ENCODE measurements around the gene ATP9B.
"Not testable (repeated sequence)": the region's sequence is repeated elsewhere in the genome, so short reads cannot be mapped to it uniquely, and the experiment has no call there.

Gene ATP9B

DNA sequence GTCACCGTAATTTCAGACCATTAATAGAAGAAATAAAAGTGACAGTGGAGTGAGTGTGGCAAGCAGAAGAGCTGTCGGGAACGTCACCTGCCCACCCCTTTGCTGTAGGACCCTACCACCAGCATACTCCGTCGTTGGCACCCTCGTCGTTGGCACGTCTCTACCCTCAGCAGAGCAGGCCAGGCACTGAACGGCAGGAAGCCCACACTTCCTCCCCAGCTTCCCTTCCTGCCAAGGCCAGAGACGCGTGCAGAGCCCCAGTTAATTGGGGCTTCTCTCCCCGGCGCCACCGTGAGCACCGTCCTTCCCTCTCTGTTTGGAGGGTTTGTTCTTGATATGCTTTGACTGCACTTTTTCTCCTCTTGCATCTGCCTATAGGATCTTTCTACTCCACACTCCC is 299.5 kb downstream of the ATP9B start:
- DNase-seq, result no peak

DNA sequence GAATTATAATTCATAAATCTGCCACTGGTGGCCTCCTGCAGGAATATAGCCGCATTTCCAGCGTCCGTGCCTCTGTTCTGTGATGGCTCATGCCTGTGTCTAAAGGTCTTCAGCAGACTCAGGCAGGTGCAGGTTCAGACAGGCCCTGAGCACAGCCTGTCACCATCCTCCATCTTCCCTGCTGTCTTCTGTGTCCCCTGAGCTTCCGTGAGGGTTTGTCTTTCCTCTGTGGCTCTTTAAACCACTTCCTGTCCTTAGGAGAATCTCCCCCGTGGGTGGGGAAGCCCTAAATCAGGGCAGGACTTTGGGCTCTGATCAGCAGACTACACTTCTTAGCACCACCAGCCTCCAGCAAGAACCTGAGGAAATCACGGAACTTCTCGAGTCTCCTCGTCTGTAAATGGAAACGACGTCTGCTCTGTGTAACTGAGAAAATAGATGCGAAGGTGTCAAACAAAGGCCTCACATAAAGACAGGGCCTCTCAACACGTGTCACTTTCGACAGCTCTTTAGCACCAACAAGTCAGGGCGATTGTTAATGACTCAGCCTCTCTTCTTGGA is 302.4 kb downstream of the ATP9B start:
- DNase-seq, result no peak

DNA sequence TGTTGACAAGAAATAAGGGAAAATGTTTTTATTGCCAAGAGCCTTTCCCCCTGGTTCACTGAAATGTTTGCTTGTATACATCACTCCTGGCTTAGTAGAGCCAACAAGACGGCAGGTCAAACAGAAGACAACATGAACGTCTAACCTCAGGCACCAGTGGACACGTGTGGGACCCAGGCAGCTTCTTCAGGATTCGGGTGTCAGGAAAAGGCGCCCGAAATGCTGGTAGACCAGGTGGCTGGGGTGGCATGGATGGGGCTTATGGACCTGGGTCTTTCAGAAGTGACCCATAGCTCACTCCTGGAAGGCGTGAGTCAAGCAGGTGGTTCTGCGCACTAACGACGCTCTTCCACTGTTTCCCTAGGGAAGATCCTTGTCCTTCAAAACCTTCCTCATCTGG is 303.3 kb downstream of the ATP9B start:
- DNase-seq, result no peak

DNA sequence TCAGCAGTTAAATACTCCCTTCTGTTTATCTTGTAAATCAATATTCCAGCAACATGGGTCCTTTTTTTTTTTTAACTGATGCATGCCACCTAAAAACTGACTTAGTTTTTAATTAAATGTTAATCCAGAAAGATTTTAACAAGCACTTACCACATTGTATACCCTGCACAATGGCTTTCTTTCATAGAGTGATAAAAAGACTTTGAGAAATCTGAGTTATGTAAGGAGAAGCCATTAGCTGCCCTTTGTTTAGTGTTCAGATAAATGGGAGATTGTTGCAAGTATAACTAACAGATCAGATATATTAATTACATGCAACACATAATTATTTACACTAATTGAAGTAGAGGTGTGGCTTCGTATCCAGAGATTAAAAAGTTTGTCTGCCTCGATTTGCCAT is 303.8 kb downstream of the ATP9B start:
- DNase-seq, result no peak

DNA sequence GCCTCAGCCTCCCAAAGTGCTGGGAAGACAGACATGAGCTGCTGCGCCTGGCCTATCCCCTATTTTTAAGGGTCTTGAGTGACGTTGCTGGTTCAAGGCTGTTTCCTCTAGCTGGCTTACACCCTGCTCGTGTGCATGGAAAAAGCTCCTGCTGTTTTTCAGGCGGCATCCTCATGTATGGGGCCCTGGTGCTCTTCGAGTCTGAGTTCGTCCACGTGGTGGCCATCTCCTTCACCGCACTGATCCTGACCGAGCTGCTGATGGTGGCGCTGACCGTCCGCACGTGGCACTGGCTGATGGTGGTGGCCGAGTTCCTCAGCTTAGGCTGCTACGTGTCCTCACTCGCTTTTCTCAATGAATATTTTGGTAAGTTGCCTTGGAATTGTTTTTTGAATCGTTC is 304.5 kb downstream of the ATP9B start:
- DNase-seq, result no peak

DNA sequence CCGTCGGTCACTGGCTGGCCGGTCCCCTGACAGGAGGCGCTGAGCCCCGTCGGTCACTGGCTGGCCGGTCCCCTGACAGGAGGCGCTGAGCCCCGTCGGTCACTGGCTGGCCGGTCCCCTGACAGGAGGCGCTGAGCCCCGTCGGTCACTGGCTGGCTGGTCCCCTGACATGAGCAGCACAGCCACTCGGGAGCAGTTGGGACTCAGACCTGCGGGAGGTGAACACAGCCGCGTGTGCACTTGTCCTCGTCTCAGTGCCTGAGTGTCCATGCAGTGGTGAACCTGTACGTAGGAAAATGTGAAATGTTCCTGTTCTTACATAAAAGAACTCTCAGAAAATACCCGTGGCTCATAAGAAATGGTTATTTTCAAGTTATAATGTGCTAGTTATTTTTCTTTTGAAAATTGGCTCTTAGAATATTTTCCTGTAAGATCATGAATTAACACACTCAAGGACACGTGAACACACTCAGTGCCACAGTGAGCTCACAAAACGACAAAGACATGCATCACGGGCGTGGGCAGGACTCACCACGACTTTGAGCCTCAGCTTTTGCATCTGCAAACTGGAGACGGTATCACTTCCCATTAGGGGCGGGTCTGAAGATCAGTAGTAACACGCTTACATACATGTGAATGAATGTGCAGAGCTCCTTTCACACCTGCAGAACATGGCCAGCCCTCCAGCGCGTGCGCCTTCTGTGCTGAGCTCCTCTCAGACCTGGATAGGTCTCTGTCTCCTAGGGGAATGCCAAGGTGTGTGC is 305.4 kb downstream of the ATP9B start:
- no peak for DNase-seq

DNA sequence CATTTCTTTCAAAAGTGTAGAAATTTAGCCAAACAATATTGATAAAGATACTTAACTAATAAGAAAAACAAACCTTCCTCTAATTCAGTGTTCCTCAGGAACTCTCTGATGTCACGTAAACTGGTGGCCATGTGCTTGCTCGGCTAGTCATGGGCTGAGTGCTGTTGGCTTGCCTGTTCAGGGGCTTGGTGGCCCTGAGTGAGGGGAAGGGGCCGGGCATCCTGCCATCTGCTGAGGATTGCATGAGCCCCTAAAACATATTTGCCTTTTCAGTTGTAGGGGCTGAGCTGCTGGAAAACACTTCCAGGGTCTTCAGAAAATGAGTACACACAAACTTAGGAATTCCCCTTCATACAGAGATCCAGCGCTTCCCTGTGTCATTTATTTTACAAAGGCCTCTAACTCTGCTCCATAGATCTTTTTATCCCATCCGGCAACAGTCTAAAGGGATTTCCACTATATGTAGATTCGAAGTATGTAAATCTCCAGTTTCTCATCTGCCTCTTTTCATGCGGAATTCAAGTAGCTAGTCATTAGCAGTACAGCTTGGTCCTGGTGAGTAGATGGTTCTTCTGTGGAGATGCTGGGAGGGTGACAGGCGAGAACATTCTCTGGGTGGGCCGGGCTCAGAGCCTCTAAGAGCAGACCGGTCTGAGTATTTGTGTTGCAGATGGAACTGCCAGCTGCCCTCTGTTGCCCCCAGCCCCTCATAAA is 306.4 kb downstream of the ATP9B start:
- no peak for DNase-seq

DNA sequence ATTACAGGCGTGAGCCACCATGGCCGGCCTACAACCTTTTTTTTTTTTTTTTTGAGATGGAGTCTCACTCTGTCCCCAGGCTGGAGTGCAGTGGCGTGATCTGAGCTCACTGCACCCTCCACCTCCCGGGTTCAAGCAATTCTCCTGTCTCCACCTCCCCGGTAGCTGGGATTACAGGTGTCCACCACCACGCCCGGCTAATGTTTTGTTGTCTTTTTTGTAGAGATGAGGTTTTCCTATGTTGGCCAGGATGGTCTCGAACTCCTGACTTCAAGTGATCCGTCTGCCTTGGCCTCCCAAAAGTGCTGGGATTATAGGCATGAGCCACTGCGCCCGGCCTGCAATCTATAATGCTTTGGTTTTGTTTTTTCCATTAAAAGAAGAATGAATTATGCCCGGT is 307.5 kb downstream of the ATP9B start:
- DNase-seq, result not testable (repeated sequence)

DNA sequence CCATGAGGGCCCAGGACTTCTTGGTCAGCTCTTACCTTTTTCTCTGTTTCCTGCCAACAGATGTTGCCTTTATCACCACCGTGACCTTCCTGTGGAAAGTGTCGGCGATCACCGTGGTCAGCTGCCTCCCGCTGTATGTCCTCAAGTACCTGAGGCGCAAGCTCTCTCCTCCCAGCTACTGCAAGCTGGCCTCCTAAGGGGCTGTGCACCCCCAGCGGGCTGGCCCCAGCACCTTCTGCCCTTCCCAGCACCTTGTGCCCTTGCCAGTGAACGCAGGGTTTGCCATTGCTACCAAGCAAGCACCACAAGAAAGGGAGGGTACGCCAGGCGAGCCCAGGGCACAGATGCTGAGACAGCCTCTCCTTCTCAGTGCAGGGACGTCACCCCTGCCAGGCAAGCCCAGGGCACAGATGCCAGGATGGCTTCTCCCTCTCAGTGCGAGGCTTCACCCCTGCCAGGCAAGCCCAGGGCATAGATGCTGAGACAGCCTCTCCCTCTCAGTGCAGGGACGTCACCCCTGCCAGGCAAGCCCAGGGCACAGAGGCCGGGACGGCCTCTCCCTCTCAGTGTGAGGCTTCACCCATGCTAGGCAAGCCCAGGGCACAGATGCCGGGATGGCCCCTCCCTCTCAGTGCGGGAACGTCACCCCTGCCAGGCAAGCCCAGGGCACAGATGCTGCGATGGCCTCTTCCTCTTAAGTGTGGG is 308.1 kb downstream of the ATP9B start:
- DNase-seq, result no peak

DNA sequence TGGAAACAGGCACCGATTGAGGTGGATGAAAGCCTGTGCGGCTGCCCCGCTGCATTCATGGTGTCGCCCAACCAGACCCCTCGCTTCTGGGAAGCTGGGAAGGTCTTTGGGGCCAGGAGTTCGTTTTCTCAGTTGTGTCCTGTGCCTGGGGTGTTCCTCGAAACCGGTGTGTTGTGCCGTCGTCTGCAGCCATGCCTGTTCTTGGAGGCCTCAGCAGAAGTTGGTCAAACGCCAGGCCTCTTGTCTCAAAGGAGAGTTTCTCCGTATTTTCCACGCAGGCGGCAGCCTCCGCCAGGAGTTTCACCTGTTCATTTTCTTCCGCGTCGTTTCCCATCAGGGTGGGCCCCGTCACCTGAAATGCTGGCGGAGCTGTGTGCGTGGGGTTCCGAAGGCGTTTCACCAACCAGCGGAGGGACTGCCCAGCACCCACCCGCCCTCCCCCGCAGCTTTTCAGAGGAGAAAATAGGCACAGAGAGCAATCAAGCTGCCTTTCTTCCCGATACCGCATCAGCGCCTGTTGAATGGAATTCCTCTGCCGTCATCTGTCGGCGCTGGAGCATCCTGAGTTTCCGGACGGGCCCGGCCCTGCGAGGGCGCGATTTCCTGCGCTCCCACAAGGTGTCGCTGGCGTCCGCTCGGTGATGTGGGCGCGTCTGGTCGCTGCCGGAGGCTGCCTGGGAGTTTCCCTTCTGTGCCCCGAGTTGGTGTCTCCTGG is 309.5 kb downstream of the ATP9B start:
- DNase-seq, result peak; percentile 89

DNA sequence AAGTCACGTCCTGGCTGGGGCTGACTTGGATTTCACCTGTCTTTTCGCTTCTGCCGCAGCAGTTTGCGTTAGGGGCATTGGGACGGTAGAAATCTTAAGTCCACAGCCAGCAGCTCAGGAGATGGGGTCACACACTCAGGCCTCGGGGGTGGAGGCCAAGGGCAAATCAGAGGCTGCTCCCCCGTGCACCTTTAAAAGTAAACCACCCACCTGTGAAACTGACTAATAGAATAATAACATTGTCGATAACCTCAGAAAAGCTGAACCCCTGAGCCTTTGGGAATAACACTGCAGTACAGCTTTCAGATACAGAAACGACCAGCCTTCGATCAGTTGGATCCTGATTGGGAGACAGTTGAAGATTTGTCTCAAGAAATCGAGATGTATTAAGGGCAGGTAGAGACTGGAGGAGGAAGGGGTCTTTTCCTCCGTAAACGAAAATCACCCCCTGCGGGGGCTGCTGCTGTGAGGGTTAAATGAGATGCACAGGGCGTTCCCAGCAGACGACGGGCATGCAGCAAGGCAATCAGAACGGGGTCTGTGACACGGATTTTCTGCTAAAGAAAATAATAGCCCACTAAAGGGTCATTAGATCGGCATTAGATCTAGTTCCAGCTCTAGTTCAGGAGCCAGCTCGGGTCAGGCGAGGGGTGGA is 310.2 kb downstream of the ATP9B start:
- DNase-seq, result no peak

DNA sequence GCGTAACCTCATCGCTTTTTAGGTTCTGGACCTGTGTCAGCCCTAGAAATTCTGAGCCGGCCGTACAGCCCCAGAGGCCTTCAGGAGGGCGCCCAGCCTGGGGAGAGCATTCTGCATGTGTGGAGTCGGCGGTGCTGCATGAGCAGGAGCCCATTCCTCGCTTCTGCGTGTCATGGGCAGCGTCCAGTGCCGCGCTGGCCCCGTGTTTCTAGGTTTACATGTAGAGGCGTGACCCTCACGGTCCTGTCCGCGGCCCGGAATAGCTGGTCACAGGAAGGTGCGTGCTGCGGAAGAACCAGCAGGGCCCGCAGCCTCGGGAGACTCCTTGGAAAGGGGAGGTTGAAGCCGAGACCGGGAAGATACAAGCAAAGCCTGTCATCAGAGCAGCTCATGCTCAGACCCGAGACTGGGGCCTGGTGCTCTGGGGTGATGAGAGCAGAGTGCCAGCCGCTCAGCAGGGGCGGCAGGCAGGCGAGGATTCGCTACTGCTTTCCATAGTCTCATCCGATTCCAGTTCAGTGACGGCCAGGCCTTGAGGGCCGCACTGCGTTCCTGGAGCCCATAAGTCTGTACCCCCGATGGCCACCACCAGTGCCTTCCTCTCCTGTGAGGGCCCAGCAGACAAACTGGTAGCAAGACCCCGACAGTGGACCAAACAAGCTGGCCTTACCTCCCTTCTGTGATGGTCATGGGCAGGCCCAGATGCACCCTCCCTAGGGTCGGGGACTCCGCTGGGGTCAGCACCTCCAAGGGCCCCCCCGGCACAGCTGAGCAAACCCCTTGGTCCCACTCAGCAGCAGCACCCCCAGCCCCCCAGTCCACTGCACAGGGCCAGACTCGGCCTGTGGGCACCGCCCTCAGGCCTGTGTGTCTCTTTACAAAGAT is 311.0 kb downstream of the ATP9B start:
- no peak for DNase-seq

DNA sequence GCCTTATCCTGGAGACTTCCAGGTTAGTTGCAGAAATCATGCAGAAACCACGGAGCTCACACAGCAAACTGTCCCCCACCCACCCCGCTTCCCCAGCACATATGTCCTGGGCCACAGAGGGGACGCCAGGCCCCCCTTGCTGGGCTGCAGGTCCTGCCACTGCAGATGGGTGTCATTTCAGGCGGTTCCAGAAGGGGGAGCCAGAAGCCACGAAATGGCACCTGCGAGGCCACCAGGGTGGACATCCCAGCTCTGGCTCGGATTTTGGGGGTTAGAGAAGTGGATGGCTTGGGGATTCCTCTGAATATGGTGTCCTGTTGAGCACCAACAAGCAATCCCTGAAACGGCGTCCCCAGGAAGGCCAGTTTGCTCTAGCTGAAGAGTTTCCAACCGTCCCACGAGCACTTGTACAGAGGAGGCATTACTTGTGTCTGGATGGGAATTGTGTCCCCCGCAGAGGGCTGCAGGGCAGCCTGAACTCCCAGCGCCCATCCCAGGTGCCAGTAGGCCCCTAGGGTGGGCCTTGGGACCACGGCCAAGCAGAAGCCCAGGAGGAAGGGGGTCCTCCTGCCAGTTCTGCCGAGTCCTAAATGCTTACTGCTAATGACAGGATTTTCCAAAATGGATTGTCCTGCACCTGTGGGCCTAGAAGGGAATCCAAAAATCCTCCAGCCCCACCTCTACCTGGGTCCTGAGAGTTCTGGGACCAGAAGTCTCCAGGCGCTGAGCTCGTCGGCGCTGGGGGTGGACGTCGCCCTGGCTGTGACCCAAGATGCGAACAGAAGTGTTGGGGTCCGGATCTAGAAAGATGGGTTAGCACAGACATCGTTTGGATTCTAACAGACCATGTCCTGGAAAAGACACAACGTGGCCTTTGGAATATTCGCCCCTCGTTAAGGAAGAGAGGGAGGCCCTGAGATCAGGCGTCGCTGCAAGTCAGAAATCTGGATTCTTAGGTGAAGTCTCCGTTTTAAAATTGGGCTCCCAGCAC is 311.9 kb downstream of the ATP9B start:
- DNase-seq, result peak; percentile 80

DNA sequence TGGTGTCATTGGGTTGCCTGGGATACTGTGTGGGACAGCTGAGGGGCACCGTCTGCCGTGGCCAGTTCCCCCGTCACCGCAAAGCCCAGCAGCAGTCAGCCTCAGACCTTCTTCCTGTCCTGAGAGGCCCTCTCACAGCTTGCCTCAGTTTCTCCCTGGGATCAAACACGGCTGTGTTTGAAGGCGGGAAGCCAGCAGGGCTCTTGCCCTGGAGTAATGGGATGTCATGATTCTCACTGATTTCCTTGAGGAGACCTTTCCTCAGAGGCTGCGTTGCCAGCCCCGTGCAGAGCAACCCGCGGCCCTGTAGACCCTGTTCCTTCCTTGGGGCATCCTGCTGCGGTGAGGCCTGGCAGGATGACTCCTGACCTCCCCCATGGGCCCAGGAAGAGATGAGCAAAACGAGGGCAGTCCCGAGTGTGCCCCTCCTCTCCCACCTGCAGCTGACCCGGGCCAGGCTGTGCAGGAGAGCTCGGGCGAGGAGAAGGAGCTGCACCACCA is 312.7 kb downstream of the ATP9B start:
- DNase-seq, result peak; percentile 16

DNA sequence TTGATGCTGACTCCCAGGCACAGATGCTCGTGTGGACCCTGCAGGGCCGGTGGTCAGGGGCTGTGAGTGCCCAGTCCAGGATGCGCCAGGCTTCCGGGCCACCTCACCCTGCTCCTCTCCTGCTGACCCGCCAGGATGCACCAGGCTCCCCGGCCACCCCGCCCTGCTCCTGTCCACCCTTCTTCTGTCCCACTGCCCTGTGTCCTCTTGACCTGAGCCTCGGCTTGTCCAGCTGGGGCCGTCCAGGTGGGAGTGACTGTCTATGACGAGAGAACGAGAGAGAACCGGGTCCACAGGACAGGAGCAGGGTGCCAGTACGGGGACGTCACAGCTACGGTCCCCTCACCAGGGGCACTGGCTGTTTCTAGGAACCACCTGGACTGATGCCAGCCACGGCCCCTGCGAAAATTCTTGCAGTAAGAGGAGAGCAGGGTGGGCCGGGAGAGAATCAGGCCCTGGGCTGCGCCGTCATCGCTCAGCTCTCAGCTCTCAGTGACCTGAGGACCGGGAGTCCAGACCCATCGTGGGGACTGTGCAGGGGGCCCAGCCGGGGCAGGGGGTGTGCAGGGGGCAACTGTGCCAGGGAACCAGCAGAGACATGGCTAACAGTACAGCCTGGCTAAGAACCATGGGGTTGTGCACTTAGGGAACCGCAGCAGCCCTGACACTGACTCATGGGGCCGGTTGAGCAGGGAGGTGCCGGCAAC is 313.6 kb downstream of the ATP9B start:
- peak; percentile 15 for DNase-seq

DNA sequence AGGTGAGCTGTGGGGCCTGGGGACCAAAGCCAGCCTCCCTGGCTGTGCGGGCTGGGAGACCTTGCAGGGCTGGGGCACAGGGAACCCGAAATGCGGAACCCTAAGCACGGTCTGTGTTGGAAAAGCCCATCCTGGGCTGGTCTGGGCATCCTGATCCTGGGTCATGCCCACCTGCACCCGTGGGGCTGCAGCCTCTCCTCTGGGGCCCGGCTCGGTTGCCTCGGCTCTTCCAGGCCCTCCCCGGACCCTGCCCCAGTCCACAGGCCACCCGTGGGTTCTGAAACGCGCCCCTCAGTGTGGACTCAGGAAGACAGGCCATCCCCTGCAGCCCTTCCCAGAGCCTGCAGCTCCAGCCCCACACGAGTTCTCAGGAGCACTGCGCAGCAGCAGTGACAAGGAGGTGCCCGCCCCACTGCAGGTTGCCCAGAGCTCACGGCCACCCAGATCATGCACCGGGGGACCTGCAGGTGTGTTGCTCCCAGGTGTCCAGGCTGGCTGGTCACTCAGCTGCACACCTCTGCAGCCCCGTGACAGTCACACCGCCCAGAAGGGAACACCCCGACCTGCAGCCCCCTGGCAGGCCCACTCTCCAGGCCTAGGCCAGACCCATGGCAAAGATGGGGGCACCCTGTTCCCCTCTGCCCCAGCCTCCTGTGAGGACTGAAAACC is 314.3 kb downstream of the ATP9B start:
- DNase-seq, result no peak

DNA sequence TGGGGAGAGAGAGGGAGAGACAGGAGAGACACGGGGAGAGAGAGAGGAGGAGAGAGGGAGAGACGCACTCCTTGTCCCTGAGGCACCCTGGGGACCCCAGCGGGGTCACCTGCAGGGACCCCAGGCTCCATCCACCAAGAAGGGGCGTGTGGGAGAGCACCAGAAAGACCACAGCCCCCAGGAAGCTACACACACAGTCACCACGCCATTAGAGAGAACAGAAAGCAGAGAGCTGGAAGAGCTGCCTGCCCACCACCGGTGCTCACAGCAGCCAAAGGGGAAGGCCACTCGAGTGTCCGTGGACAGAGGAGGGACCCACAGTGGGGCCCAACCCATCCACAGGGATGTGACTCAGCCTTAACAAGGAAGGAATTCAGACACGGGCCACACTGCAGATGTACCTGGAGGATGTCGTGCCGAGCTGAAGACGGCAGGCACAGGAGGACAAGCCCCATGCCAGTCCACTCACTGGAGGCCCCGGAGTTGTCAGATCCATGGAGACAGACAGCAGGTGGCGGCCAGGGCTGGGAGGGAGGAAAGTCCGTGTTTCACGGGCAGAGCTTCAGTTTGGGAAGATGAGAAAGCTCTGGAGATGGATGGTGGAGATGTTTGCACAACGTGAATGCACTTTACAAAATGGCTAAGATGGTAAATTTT is 315.1 kb downstream of the ATP9B start:
- DNase-seq, result peak; percentile 8

DNA sequence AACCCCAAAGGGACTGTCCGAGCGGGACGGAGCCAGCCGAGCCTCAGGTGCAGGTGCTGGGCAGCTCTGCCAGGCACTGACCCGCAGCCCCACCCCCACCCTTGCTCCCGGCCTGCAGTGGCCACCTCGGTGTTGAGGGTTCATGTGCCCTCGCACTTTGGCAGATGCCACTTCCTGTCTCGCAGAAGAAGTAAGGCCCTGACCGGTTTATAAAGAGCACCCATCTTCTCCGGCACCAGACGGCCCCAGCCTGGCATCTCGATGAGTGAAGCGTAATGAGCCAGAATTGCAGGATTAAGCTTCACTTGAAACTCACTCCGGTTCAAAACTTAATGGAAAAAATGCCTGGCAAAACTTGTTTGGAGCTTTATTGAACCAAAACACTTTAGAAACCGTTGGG is 315.6 kb downstream of the ATP9B start:
- DNase-seq, result peak; percentile 5

All from activated T-cell treated with anti-CD3 and anti-CD28 coated beads, Interleukin-2, amount 50 U/mL, for 1 hour (primary cell).